Omental fat pad (tissue), 4 donors: ENCODE measurements around the gene MYO10. TPM values are rescaled to one million over a fixed set of nuclear protein-coding genes. Genes with fewer than 3 reads are reported as not detected.
"Not testable (repeated sequence)": the region's sequence is repeated elsewhere in the genome, so short reads cannot be mapped to it uniquely, and the experiment has no call there.

Experiments used
- ATAC-seq: fragments of 150-250 bp; one replicate; pipeline ENCODE4 v1.9.1; 2016; ENCODE audit warnings: mild to moderate bottlenecking, moderate library complexity; ENCODE audit not compliant: low FRiP score
- DNase-seq: peaks from one replicate; pipeline ENCODE4 v3.0.0-alpha.2; 2019; ENCODE audit warnings: low spot score
- total RNA-seq, 4 donors: library from RNA; depleted of rRNA; stranded (reverse); fragments of >200 nt; gene quantifications; one replicate each; pipeline ENCODE4 v1.1.0, GENCODE V29; 2016
- TF ChIP-seq, protein P1 (sequence below), 3 donors: fragments of 450-650 bp; IDR thresholded peaks; one replicate each; pipeline ENCODE4 v1.5.1; 2016 to 2017; ENCODE audit warnings: antibody characterized with exemption in 3 of 3, mild to moderate bottlenecking in 3 of 3, moderate library complexity in 2 of 3

Gene MYO10
- total RNA-seq, 4 donors from 2014 or later, result 12.1 to 35.8 (median 17.7) TPM

DNA sequence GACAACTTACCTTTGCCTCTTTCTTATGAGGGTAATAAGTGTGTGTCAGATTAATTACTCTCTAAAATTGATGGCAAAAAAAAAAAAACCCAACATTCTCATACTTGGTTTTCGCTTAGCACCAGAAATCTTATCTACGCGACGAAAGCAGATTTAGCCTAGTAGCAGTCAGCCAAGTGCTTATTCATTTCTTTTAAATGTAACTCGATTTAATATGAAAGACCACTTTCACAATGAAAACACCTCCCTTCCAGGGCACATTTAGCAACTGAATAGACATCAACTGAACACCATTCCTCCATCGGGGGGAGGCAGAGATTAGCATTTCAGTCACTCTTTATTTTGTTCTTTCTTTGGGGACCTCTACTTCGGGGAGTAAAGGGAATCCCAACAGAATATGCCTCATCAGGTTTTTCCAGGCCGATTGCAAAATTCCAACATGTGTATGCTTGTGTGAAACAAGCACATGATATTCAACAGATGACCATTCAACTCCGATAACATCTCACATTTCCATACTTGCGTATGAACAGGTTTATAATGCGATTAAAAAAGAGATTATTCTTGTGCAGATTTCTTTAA, 195.2 kb downstream of the MYO10 start:
- DNase-seq (no peak), ATAC-seq (no peak)
- TF ChIP-seq, protein P1, sequence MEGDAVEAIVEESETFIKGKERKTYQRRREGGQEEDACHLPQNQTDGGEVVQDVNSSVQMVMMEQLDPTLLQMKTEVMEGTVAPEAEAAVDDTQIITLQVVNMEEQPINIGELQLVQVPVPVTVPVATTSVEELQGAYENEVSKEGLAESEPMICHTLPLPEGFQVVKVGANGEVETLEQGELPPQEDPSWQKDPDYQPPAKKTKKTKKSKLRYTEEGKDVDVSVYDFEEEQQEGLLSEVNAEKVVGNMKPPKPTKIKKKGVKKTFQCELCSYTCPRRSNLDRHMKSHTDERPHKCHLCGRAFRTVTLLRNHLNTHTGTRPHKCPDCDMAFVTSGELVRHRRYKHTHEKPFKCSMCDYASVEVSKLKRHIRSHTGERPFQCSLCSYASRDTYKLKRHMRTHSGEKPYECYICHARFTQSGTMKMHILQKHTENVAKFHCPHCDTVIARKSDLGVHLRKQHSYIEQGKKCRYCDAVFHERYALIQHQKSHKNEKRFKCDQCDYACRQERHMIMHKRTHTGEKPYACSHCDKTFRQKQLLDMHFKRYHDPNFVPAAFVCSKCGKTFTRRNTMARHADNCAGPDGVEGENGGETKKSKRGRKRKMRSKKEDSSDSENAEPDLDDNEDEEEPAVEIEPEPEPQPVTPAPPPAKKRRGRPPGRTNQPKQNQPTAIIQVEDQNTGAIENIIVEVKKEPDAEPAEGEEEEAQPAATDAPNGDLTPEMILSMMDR (IDR thresholded peaks at IDR 0.05), result no peak

DNA sequence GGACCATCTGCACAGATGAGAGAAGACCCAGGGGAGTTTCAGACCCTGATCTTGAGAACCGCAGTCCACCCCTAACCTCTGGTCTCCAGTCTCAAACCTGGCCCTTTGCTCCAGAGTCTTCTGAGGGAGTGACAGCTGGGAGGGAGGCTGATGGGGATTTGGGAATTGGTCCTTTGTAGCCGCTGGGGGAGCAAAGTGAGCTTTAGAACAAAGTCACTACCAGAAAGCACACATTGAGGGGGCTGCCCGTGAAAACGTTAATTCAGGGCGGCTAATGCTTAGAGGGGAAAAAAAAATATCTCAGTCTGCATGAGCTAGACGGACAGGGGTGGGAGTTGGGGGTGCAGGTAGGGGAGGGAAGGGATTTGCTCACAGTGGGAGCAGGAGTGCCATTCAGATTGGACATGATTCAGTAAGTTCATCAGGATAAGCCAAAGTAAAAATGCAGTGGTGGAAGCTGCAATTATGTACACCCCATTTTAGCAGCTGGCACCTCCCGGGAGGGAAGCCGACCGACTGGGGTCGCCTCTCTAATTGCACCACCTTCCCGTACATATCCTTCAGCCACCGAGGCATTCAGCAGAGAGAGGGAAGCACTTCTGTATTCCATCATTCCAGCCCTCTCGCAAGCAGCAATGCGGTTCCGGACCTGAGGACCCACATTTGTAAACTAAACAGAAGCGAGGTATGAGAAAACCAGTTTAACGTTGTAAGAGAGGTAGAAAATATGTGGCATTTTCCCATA, 195.8 kb downstream of the MYO10 start:
- DNase-seq (no peak), ATAC-seq (no peak)
- TF ChIP-seq, protein P1 (IDR thresholded peaks at IDR 0.05), result no peak

DNA sequence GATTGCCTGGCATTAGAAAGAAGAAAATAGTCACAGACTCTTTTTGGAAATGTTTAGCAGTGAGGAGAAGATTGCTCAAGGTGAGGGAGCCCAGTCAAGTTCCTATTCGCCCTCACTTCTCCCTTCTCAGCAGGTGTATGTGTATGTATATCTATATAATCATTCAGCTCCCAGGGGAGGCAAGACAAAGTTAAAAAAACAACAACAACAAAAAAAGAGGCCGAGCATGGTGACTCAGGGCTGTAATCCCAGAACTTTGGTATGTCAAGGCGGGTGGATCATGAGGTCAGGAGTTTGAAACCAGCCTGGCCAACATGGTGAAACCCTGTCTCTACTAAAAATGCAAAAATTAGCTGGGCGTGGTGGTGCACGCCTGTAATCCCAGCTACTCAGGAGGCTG, 197.7 kb downstream of the MYO10 start:
- not testable (repeated sequence) for DNase-seq, ATAC-seq

DNA sequence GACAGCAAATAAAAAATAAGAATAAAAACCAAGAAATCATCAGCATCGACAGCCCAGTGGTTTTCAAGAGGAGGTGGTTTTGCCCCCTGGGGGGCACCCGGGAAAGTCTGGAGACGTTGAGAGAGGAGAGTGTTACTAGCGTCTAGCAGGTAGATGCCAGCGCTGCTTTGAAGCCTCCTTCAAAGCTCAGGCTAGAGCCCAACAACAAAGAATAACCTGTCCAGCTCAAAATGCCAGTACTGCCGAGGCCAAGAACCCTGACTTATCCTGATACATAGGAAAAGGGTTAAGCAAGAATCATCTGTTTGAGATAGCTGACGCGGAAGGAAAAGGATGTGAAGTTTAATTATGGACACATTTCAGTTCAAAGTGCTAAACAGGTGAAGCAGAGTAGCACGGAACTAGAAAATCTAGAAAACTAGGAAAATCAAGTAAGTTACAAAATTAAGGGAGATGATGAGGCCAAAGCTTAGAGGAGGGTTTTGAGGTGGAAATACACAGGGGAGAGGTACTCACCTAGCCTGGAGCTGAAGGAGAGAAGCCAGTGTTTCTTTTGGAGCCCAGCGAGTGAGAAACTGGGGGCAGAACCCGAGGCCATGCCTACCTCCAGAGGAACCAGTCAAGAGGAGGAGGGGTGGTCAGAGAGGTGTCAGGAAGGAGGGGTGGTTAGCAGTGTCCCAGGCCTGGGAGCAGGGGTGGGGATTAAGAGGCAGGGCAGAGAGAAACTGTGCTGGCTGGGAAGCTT, 198.3 kb downstream of the MYO10 start:
- no peak for DNase-seq
- ATAC-seq, result no peak
- TF ChIP-seq, protein P1 (IDR thresholded peaks at IDR 0.05), result no peak

DNA sequence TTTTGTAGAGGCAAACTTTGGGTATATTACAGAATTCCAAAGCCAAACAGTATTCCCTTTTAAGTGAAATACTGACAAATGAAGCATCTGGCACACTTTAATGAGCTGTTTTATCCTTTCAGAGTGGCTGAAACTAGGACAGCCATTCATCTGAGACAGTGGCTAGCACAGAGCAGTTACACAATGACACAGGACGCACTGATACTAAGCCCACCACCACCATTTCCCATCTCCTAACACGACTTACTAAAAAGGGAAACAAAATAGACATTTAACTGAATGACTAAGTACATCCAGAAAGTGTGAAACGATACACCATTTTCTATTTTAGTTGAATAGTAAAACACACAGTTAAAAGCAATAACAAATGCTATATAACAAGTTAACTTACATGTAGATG, 198.9 kb downstream of the MYO10 start:
- ATAC-seq (no peak), DNase-seq (no peak)
- TF ChIP-seq, protein P1 (IDR thresholded peaks at IDR 0.05), result no peak

DNA sequence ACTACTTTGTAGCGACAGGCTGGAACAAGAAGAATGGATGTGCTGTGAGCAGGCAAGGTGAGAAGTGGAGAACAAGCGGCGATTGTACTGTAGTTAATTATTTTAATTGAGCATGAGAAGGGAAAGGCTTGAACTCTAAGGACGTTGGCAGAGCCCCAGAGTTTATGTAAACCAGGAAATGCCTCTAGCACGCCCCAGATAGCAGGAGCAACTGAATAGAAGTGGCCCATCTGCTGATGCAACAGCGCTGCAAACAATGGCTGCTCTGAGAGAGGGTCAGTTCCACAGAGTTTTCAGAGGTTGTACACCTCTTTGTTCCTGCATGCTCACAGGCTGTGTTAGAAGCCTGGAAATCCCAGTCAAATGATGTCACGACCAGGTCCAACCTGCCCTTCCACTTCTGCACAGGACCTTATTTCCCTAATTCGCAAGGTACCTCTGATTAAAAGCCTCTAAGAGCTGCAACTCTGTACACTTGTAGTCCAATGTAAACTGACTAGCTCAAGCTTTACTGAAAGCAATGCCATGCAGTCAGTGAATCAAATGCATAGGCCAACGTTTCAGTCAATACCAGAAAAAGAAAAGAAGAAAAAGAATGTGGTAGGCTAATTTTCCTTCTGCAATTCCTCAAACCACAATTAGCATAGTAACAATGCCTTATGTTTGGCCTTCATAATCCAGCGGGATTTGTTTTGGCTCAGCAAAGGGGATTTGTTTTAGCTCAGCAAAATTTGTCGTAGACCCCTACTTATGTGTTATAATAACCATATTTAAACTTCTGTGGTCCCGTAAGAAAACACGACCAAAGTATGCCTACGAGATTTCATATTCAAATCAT, 199.7 kb downstream of the MYO10 start:
- TF ChIP-seq, protein P1 (IDR thresholded peaks at IDR 0.05), result no peak
- DNase-seq (no peak), ATAC-seq (no peak)
